HPDE6-E6E7 (cell line): ENCODE results near the gene SLC15A1.

ENCODE experiments used
- DNase-seq: peaks from one replicate; pipeline ENCODE4 v3.0.0; 2011; ENCODE audit warnings: missing footprints; ENCODE audit errors: extremely low spot score

The SLC15A1 gene

GRCh38 chr13:98751861-98752466 is 508 bp downstream of the SLC15A1 start:
- peak; percentile 17 for DNase-seq

- no peak for DNase-seq
Observed at GRCh38 chr13:98751367-98751782, 1.1 kb downstream of the SLC15A1 start.

GRCh38 chr13:98749501-98749900 is 3.0 kb downstream of the SLC15A1 start:
- DNase-seq: no peak

- DNase-seq: peak; percentile 53
Observed at GRCh38 chr13:98746968-98747367, 5.5 kb downstream of the SLC15A1 start.

- no peak for DNase-seq
Observed at GRCh38 chr13:98743377-98743776, 9.1 kb downstream of the SLC15A1 start.

GRCh38 chr13:98742961-98743360 is 9.5 kb downstream of the SLC15A1 start:
- no peak for DNase-seq

GRCh38 chr13:98741741-98742435 is 10.6 kb downstream of the SLC15A1 start:
- DNase-seq: no peak

- no peak for DNase-seq
Observed at GRCh38 chr13:98740131-98740530, 12.3 kb downstream of the SLC15A1 start.

- no peak for DNase-seq
Observed at GRCh38 chr13:98738993-98739392, 13.5 kb downstream of the SLC15A1 start.

- no peak for DNase-seq
Observed at GRCh38 chr13:98738213-98738612, 14.3 kb downstream of the SLC15A1 start.

- no peak for DNase-seq
Observed at GRCh38 chr13:98731925-98732324, 20.5 kb downstream of the SLC15A1 start.

- DNase-seq: no peak
Observed at GRCh38 chr13:98731038-98731437, 21.4 kb downstream of the SLC15A1 start.

GRCh38 chr13:98730441-98730840 is 22.0 kb downstream of the SLC15A1 start:
- no peak for DNase-seq

GRCh38 chr13:98729658-98730057 is 22.8 kb downstream of the SLC15A1 start:
- no peak for DNase-seq

GRCh38 chr13:98722958-98723357 is 29.5 kb downstream of the SLC15A1 start:
- DNase-seq: no peak

GRCh38 chr13:98721825-98722510 is 30.5 kb downstream of the SLC15A1 start:
- DNase-seq: no peak

- DNase-seq: no peak
Observed at GRCh38 chr13:98719527-98720250, 32.8 kb downstream of the SLC15A1 start.

- DNase-seq: no peak
Observed at GRCh38 chr13:98717891-98718290, 34.6 kb downstream of the SLC15A1 start.

GRCh38 chr13:98717256-98717655 is 35.2 kb downstream of the SLC15A1 start:
- no peak for DNase-seq

GRCh38 chr13:98710521-98710920 is 42.0 kb downstream of the SLC15A1 start:
- DNase-seq: no peak

- DNase-seq: no peak
Observed at GRCh38 chr13:98707281-98707999, 45.0 kb downstream of the SLC15A1 start.
